MM.1S (cell line): Measurements from ENCODE around the gene DMGDH.

Source experiments
- DNase-seq: peaks from one replicate; pipeline ENCODE4 v3.0.0-alpha.2; 2015
- H2AFZ ChIP-seq: fragments of 300-600 bp; sonication (generic); 2 replicates; pipeline ENCODE4 v1.6.0; 2016; ENCODE audit warnings: antibody characterized with exemption, low read length
- H3F3A ChIP-seq: fragments of 300-600 bp; sonication (generic); 2 replicates; pipeline ENCODE4 v1.6.1; 2016; ENCODE audit warnings: mild to moderate bottlenecking, antibody characterized with exemption, low read length, moderate library complexity, mixed read lengths; ENCODE audit not compliant: insufficient read depth
- H3K27ac ChIP-seq: fragments of 300-600 bp; sonication (generic); 2 replicates; pipeline ENCODE4 v1.5.1; 2016; ENCODE audit warnings: mild to moderate bottlenecking, low read length
- H3K27me3 ChIP-seq: fragments of 300-600 bp; sonication (generic); replicated peaks from 2 replicates; pipeline ENCODE4 v1.6.0; 2016; ENCODE audit warnings: low read length; ENCODE audit not compliant: insufficient read depth
- H3K36me3 ChIP-seq: fragments of 300-600 bp; sonication (generic); replicated peaks from 2 replicates; pipeline ENCODE4 v1.6.1; 2016; ENCODE audit warnings: mild to moderate bottlenecking, low read length, mixed read lengths; ENCODE audit not compliant: insufficient read depth
- H3K4me1 ChIP-seq: fragments of 300-600 bp; sonication (generic); 2 replicates; pipeline ENCODE4 v1.6.1; 2016; ENCODE audit warnings: low read length, mixed read lengths
- H3K4me2 ChIP-seq: fragments of 300-600 bp; sonication (generic); 2 replicates; pipeline ENCODE4 v1.6.0; 2016; ENCODE audit warnings: low read depth, low read length
- H3K4me3 ChIP-seq: fragments of 300-600 bp; sonication (generic); 2 replicates; pipeline ENCODE4 v1.5.1; 2016; ENCODE audit warnings: low read length, mixed read lengths
- H3K79me2 ChIP-seq: fragments of 300-600 bp; sonication (generic); 2 replicates; pipeline ENCODE4 v1.6.1; 2016; ENCODE audit warnings: mixed run types, low read length, mixed read lengths
- H3K9ac ChIP-seq: fragments of 300-600 bp; sonication (generic); 2 replicates; pipeline ENCODE4 v1.6.1; 2016; ENCODE audit warnings: low read length, mixed read lengths
- H3K9me2 ChIP-seq: fragments of 300-600 bp; sonication (generic); replicated peaks from 2 replicates; pipeline ENCODE4 v1.6.1; 2016; ENCODE audit warnings: mild to moderate bottlenecking, low read length, mixed read lengths; ENCODE audit not compliant: insufficient read depth
- H3K9me3 ChIP-seq: fragments of 300-600 bp; sonication (generic); replicated peaks from 2 replicates; pipeline ENCODE4 v1.6.1; 2016; ENCODE audit warnings: mild to moderate bottlenecking, low read length, mixed read lengths; ENCODE audit not compliant: insufficient read depth
- H4K20me1 ChIP-seq: fragments of 300-600 bp; sonication (generic); 2 replicates; pipeline ENCODE4 v1.6.1; 2016; ENCODE audit warnings: mild to moderate bottlenecking, low read length, moderate library complexity, mixed read lengths; ENCODE audit not compliant: insufficient read depth
- EZH2 ChIP-seq: fragments of 300-600 bp; sonication (generic); optimal IDR thresholded peaks from 2 replicates; pipeline ENCODE3; 2017; ENCODE audit warnings: low read depth, mild to moderate bottlenecking, antibody characterized with exemption, low read length, mixed read lengths
- EZH2phosphoT487 ChIP-seq: fragments of 300-600 bp; sonication (generic); IDR thresholded peaks from 2 replicates; pipeline ENCODE4 v1.6.1; 2018; ENCODE audit warnings: antibody characterized with exemption, low read length
- TF ChIP-seq, protein P1 (sequence below): fragments of 300-600 bp; sonication (generic); IDR thresholded peaks from 2 replicates; pipeline ENCODE4 v1.5.1; 2016; ENCODE audit warnings: antibody characterized with exemption, low read length, mixed read lengths

DMGDH gene

DNA sequence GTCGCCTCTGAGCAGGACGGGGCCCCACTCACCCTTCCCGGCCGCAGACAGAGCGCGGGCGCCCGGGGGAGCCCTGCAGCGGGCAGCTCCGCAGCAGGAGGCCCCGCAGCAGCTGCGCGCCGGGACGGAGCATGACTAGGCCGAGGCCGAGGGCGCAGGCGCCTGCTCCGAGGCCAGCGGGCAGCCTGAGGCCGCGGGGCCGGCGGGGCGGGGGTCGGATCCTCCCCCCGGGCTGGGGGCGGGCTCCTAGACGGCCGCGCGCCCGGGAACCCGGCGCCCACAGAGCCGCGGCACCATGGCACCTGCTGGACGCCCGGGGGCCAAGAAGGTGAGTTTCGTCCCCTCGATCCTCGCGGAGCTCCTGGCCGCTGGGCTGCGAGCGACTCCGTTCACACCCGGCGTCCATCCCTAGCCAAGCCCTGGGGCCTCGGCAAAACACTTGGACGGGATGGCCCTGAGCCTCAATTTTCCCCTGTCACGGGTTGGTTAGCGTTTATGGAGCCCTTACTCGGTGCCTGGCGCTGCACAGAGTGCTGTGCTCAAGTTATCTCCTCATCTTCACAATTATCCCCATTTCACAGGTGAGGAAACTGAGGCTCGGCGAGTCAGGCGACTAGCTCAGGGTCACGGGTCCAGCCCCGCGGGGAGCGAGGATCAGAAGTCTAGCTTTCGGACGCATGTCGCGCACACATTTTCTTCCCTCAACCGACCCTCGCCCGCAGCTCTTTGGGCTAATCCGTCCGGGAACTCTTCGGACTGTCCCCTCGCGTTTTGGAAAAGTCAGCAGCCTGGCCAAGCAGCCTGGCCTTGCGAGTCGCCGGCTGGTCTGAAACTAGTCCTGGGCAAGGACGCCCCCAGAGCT, at the start of gene DMGDH, which contains the start of gene BHMT2:
Gene DMGDH (minus strand): TSS at position 187 of the 862 bp plus-strand sequence. CDS start 54 bp downstream, at position 133.
Gene BHMT2 (plus strand): TSS at position 280 of the 862 bp plus-strand sequence. CDS start 16 bp downstream, at position 296.
- no peak for DNase-seq
- Histone ChIP-seq H3K36me3 (no peaks in the 10 kb centered on the region), H3K9me3 (no peaks in the 10 kb centered on the region), H3K79me2 (no peaks in the 10 kb centered on the region), H3F3A (no peaks in the 10 kb centered on the region), H3K4me3 (no peak within 1 kb of the TSS), H3K27ac (no peak within 1 kb of the TSS), H3K9me2 (no peaks in the 10 kb centered on the region), H3K9ac (no peak within 1 kb of the TSS), H3K27me3 (no peaks in the 10 kb centered on the region), H3K4me1 (no peaks in the 10 kb centered on the region), H3K4me2 (no peak within 1 kb of the TSS), H4K20me1 (no peaks in the 10 kb centered on the region), H2AFZ (no peak within 1 kb of the TSS)
- no peak for TF ChIP-seq EZH2
- no peak for TF ChIP-seq EZH2phosphoT487
- TF ChIP-seq, protein P1, sequence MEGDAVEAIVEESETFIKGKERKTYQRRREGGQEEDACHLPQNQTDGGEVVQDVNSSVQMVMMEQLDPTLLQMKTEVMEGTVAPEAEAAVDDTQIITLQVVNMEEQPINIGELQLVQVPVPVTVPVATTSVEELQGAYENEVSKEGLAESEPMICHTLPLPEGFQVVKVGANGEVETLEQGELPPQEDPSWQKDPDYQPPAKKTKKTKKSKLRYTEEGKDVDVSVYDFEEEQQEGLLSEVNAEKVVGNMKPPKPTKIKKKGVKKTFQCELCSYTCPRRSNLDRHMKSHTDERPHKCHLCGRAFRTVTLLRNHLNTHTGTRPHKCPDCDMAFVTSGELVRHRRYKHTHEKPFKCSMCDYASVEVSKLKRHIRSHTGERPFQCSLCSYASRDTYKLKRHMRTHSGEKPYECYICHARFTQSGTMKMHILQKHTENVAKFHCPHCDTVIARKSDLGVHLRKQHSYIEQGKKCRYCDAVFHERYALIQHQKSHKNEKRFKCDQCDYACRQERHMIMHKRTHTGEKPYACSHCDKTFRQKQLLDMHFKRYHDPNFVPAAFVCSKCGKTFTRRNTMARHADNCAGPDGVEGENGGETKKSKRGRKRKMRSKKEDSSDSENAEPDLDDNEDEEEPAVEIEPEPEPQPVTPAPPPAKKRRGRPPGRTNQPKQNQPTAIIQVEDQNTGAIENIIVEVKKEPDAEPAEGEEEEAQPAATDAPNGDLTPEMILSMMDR = no peak

DNA sequence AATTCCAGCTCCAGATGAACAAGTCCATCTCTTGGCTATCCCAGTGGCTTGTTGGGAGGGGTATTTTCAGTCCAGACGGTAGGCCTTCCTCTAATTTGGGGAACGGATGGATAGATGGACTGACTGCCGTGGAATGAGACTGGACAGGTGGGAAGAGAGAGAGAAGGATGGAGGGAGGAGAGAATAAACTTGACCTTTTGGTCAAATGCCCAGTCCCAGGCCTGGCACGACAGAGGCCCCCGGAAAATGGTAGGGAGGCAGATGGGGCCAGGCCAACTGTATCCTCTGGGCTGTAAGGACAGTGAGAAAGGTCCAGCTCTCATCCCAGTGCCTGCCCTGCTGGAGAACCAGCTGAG, 43.2 kb upstream of the DMGDH start:
- H3K9me2 ChIP-seq = no peaks in the 10 kb centered on the region
- no peak overlapping the region for H3K4me2 ChIP-seq
- no peak for TF ChIP-seq EZH2
- TF ChIP-seq, protein P1 = no peak
- TF ChIP-seq EZH2phosphoT487 = no peak
- DNase-seq = no peak
- no peaks in the 10 kb centered on the region for H3K9me3 ChIP-seq
- H3K27ac ChIP-seq = no peak overlapping the region
- H3F3A ChIP-seq = no peaks in the 10 kb centered on the region
- no peak overlapping the region for H3K9ac ChIP-seq
- no peaks in the 10 kb centered on the region for H3K36me3 ChIP-seq
- H3K4me1 ChIP-seq = no peaks in the 10 kb centered on the region
- no peaks in the 10 kb centered on the region for H3K27me3 ChIP-seq
- H3K79me2 ChIP-seq = no peaks in the 10 kb centered on the region
- no peaks in the 10 kb centered on the region for H4K20me1 ChIP-seq
- H2AFZ ChIP-seq = no peak overlapping the region
- H3K4me3 ChIP-seq = no peak overlapping the region

- Histone ChIP-seq H3F3A (no peaks in the 10 kb centered on the region), H4K20me1 (no peaks in the 10 kb centered on the region), H3K4me3 (no peak overlapping the region), H3K27ac (no peak overlapping the region), H3K9me3 (no peaks in the 10 kb centered on the region), H3K4me2 (no peak overlapping the region), H3K9me2 (no peaks in the 10 kb centered on the region), H3K9ac (no peak overlapping the region), H3K4me1 (no peaks in the 10 kb centered on the region), H3K27me3 (no peaks in the 10 kb centered on the region), H3K79me2 (no peaks in the 10 kb centered on the region), H3K36me3 (no peaks in the 10 kb centered on the region), H2AFZ (no peak overlapping the region)
- TF ChIP-seq EZH2 (no peak), EZH2phosphoT487 (no peak)
- TF ChIP-seq, protein P1 = no peak
- no peak for DNase-seq
Measured at GRCh38 chr5:79111960-79112702, 42.7 kb upstream of the DMGDH start.
